GM12865 (cell line): ENCODE results near the gene VIPR2.

Experiments
- DNase-seq: peaks from one replicate; pipeline ENCODE4 v3.0.0; 2010; ENCODE audit warnings: low read depth
- H3K4me3 ChIP-seq: 2 replicates; pipeline ENCODE4 v1.5.1; 2011; ENCODE audit warnings: mild to moderate bottlenecking, low read depth, low read length, control low read depth
- TF ChIP-seq, protein P1 (sequence below): IDR thresholded peaks from 2 replicates; pipeline ENCODE4 v1.5.1; 2011; ENCODE audit warnings: low read length, control low read depth, low read depth, inconsistent platforms; ENCODE audit not compliant: insufficient read depth; ENCODE audit errors: missing control alignments

Gene VIPR2

GRCh38 chr7:159036916-159037605, 107.6 kb downstream of the VIPR2 start:
- no peak for DNase-seq
- H3K4me3 ChIP-seq, result no peak overlapping the region
- TF ChIP-seq, protein P1, sequence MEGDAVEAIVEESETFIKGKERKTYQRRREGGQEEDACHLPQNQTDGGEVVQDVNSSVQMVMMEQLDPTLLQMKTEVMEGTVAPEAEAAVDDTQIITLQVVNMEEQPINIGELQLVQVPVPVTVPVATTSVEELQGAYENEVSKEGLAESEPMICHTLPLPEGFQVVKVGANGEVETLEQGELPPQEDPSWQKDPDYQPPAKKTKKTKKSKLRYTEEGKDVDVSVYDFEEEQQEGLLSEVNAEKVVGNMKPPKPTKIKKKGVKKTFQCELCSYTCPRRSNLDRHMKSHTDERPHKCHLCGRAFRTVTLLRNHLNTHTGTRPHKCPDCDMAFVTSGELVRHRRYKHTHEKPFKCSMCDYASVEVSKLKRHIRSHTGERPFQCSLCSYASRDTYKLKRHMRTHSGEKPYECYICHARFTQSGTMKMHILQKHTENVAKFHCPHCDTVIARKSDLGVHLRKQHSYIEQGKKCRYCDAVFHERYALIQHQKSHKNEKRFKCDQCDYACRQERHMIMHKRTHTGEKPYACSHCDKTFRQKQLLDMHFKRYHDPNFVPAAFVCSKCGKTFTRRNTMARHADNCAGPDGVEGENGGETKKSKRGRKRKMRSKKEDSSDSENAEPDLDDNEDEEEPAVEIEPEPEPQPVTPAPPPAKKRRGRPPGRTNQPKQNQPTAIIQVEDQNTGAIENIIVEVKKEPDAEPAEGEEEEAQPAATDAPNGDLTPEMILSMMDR, result no peak

DNA sequence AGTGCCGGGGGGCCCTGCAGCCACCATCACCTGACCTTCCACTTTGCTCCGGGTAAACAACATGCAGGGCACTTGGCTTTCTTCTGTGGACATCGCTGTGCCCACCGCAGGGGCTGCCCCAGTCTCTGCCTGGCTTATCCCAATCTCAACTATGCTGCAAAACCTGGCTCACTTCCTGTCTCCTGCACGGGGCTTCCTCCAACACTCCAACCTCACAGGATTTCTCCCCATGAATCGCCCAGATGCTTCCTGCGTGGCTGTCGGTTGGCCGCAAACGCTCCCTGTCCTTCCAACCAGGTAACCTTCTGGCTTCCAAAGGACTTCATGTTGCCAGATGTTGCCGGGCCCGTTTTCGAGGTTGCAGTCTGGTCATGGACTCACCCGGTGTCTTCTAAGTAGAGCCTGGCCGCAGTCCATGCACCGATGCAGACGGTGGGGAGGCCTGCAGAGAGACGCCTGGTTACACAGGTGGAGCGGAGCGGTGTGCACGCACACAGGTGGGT, 109.0 kb downstream of the VIPR2 start:
- TF ChIP-seq, protein P1, result no peak
- H3K4me3 ChIP-seq, result no peak overlapping the region
- no peak for DNase-seq

DNA sequence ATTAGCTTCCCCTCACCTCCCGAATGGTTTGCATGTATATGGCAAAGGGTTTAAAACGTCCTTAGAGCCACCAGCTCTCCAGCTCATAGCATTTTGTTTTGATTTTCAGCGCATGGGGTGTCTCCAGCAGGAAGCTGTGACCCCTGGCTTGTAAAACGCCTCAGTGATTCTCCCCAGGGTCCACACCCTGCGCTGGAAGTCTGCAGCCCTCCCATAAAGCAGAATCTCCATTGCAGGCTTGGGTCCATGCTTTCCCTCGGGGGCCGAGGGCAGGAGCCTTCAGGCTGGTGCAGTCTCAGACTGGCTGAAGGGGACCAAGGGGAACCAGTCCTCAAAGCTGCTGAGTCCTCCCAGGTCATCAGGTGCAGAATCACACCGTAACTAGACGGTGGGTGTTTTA, 109.7 kb downstream of the VIPR2 start:
- TF ChIP-seq, protein P1, result no peak
- DNase-seq, result no peak
- no peak overlapping the region for H3K4me3 ChIP-seq

GRCh38 chr7:159034394-159034793, 110.3 kb downstream of the VIPR2 start:
- H3K4me3 ChIP-seq, result no peak overlapping the region
- DNase-seq, result no peak
- TF ChIP-seq, protein P1, result no peak

GRCh38 chr7:159033956-159034355, 110.7 kb downstream of the VIPR2 start:
- TF ChIP-seq, protein P1, result no peak
- DNase-seq, result no peak
- no peak overlapping the region for H3K4me3 ChIP-seq

DNA sequence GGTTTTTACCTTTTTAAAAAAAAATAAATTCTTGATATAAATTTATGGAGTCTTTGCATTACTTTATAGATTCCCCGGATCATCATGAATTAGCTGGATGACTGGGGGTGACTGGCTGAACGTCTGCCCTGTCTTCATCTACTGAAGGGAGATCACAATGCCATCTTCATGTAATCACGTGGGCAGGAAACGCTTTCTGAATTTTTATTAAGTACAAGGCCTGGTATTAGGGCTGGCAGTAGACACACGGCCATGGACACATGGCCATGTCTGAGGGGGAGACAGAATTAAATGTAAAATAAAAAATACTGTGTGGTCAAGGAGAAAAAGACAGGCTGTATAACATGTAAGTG, 111.2 kb downstream of the VIPR2 start:
- TF ChIP-seq, protein P1, result no peak
- H3K4me3 ChIP-seq, result no peak overlapping the region
- no peak for DNase-seq
